GM19395 (cell line): ENCODE data around the gene FKBP1A.

Experiments
- ATAC-seq: cut with Tn5 transposase; IDR thresholded peaks from one replicate; pipeline ENCODE4 v1.9.1; 2021; ENCODE audit warnings: mild to moderate bottlenecking, moderate library complexity; ENCODE audit not compliant: unreplicated experiment

Gene FKBP1A

DNA sequence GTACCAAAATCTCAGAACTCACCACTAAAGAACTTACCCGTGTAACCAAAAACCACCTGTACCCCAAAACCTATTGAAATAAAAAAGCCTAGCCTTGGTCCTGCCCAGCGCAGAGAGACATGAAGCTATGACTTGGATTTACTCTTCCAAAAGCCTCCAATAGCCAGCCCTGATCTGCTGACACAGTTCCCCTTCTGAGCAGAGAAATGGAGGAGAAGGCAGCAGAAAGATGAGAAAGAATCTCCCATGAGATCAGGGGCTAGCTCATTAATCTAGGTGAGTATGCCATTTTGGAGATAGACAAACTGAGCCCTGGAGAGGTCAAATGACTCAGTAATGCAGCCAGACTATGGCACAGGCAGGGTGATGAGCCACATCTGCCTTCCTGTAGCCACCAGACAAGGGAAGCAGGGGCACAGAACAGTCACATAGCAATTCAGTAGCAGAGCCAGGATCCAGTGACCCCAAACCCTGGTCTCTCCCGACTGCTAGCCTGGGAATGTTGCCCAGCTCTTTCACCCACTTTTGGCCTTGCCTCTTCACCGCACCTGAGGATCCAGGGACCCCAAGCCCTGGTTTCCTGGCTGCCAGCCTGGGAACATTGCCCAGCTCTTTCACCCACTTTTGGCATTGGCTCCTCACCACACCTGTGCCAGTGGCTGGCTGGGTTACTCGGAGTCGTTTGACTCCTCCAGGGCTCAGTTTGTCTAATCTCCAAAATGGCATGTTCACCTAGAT, 56.7 kb downstream of the FKBP1A start:
- no peak for ATAC-seq

DNA sequence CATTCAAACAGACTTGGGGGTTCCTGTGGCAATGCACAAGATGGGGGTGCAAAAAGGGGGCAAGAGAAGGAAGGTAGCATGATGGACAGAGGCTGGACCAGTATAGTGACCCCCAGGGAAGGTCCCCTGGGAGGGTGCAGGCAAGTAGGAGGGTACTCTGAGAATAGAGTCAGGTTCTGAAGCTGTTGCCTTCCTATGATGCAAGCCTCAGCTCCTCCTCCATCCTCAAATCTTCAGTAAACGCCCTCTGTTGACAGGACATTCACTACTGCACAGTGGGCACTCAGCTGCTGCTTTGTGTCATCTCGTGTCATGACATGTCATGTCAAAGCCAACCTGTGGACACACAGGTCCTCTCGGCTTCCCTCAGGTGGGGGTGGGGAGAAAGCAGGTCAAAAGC, 58.1 kb downstream of the FKBP1A start:
- ATAC-seq: no peak

DNA sequence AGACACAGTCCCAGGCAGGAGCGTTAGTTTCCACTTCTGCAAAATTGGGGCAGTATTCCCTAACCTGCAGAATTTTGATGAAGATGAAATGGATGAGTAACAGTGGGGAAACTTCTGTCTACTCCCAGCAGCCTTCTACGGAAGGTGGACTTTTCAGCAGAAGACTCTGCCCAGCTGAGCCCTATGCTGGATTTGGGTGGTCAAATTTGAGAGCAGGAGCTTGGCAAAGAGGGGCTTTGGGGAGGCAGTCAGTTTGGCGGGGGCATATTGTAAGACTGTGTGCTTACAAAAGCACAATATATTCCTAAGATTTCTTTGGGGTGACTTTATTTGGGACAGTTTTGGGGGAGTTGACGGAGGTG, 58.5 kb downstream of the FKBP1A start:
- no peak for ATAC-seq

DNA sequence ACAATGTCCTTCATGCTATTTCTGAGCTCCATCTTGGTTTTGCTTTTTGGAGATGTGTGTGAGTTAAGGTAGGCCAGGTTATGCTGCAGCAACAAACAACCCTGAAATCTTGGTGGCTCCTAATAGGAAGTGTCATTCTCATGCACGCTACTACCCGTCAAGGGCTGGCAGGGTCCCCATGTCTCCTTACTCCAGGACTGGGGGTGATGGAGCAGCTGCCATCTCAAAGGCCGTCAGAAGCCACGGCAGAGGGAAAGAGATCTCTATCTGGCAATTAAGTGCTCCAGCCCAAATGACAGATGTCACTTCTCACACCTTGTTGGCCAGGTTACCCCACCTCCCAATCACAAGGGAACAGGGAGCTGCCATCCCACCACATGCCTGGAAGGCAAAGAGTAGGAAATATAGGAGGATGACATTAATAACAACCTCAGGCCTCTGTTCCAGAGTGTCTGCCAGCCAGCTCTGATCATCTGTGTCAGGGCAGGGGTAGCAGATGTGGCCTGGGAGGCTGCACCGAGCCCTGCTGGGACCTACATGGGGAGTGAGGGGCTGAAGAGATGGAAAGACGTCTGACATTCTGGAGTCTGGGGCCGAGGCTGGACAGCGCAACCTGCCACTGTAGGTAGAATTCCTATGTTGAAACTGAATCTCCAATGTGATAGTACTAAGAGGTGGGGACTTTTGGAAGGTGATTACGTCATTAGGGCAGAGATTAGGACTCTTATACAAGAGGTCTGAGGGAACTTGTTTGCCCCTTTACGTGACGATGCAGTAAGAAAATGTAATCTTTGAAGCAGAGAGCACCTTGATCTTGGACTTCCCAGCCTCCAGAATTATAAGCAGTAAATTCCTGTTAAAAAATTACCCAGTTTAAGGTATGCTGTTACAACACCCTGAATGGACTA, 59.1 kb downstream of the FKBP1A start:
- no peak for ATAC-seq

DNA sequence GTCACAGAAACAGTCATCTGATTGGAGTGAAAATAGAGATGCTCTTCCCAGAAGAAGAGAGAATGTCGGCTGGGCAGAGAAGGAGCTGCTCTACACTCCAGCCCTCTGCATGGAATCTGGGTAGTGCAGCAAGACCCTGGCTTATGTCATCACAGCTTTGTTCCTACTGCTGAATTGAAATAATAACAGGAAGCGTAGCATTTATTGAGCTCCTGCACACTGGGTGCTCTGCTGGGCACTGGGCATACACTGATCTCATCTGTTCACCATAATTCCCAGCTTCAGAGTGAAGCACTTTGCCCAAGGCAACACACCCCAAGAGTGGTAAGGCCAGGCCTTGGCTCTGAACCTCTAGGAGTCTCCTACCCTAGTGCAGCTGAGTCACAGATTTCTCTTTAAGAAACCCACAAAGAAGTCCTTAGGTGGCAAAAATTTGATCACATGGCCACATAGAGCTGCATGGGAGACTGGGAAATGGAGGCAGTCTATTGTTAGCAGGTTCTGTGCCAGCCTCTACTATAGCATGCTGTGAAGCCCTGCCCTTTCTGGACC, 60.0 kb downstream of the FKBP1A start:
- no peak for ATAC-seq

DNA sequence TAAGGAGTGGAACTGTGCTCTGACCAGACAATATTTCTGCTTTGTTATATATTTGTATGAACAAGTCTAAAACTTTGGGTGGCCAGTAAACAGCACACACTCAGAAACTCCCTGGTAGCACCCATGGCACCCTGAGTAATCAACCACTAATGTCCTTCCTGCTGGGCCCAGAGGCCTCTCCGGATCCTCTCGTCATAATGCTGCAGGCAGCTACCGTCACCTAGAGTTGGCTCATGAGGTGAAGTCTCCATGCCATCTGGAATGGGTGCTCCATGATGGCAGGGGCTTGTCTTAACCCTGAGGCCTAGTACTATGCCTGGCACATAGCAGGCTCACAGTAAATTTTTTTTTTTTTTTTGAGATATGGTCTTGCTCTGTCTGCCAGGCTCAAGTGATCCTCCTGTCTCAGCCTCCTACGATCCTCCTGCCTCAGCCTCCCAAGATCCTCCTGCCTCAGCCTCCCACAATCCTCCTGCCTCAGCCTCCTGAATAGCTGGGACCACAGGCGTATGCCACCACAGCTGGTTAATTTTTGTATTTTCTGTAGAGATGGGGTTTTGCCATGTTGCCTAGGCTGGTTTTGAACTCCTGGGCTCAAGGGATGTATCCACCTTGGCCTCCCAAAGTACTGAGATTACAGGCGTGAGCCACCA, 60.9 kb downstream of the FKBP1A start:
- no peak for ATAC-seq

DNA sequence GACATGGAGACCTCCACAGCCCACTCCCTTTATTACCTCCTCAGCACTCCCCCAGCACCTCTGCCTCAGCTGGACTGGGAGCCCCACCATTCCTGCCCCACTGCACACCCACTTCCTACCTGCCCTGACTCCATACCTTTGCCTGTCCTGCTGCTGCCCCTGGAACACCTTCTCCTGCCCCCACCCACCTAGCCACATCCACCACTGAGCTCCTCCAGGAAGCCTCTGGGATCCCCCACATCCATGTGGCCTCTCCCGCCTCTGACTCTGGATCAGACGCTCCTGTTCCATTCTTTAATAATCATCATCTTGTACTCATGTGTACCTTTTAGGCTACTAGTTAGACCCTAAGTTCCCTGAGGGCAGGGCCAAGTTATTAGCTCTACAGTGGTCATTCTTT, 61.8 kb downstream of the FKBP1A start:
- no peak for ATAC-seq

DNA sequence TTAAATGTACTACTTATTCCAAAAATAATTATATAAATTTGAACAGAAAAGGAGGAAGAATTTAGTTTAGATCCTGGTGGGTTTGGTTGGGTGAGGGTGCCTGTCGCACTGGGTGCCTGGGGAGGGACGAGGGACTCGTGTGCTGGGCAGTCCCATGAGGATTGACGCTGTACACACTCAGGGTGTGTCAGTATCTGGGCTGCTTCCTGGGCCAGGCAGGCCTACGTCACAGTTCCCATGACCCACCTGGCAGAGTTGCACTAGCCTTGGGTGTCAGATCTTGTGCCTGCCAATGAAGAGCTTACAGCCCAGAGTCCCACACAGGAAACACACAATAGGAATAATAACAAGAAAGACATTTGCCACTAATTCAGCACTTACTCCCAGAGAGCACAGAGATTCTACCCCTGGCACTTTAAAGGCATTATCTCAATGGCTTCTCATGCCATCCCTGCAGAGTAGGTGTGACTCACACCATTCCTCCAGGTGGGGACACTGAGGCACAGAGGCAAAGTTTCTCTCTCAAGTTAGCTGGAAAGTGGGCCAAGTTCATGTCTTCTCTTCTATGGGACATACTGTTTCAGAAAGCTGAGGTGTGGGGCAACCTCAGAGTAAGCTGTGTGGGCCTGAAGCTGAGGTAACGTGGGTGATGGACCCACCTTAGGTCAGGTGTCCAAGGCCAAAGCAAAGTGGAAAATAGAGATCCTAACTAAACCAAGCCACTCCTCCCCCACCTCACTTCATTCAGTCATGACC, 62.6 kb downstream of the FKBP1A start:
- ATAC-seq: no peak

DNA sequence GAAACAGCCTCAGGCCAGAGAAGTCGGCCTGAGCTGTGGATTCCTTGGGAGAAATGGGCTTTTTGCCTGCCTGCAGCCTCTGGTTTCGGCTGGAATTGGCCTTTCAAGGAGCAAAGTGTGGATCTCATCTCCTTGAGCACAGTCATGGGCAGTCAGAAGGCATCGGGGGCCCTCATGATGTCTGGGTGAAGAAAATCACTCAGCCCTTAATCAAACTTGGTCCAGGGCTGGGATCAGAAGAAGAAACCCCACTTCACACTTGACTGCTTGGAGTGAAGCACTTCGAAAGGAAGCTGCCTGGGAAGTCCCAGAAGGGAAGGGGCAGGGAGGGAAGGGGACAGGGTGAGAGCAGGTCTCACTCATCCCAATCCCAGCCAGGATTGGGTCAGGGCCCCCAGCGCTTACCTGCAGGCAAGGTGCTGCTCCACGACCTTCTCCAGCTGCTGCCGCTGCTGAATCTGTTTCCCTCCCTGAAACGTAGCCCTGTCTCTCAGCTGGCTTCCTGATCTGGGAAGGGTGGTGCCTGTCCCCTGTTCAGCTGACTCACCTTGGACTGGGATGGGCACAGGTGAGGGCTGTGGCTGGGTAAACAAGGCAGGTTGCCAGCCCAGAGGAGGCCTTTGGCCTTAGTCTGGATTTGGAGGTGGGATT, 64.0 kb downstream of the FKBP1A start, which contains the start of gene SDCBP2:
SDCBP2 (minus strand) TSS at position 460 of the 651 bp plus-strand sequence. CDS start 8,723 bp downstream, outside the sequence.
- ATAC-seq: no peak

DNA sequence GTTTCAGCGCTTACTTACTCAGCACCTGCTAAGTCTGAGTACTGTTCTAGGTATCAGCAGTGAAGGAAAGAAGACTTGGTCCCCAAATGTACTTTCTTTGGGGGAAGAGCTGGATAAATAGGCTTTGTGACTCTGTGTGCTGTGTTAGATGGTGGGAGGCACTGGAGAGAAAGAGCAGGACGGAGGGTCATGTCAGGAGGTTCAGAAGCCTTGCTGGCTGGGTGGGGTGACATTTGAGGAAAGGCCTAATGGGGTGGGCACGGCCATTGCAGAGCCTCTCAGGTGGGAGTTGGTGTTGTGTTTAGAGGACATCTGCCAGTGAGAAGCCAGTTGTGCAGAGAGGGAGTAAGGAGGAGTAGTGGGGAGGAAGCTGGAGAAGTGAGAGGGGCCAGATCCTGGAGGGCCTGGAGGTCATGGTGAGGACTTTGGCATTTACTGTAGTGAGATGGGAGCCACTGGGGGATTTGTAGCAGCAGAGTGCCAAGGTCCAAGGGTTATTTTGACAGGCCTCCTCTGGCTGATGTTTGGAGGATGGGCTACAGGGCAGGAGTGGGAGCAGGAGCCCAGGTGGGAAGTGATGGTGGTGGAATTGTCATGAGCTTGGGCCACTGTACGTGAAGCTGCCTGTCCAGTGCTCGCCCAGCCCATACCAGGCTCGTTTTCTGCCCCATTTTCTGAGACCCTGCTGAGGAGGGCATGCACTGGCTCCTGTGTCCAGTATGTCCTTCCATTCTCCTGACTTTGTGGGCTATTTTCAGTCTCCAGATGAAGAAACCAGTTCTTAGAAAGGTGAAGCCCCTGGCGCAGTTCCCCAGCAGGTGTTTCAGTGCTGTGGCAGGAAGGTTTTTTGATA, 64.8 kb downstream of the FKBP1A start:
- ATAC-seq: no peak

DNA sequence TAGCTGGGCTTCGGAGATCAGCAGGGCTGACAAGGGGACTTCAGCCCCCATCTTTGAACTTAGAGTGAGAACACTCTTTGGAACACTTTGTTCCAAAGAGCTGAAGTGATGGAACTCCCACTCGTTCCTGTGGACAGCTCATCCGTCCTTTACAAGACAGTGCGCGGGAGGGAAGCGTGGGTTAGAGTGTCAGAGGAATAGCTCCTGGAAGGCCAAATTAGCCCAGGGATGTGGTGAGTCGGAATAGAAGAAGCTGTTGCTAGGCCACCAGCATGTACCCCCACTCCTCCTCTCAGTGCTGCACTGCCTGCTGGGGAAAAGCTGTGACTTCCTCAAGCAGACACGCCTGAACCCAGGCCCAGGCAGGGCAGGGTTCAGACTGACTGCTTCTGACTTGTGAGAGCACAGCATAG, 65.6 kb downstream of the FKBP1A start:
- no peak for ATAC-seq

DNA sequence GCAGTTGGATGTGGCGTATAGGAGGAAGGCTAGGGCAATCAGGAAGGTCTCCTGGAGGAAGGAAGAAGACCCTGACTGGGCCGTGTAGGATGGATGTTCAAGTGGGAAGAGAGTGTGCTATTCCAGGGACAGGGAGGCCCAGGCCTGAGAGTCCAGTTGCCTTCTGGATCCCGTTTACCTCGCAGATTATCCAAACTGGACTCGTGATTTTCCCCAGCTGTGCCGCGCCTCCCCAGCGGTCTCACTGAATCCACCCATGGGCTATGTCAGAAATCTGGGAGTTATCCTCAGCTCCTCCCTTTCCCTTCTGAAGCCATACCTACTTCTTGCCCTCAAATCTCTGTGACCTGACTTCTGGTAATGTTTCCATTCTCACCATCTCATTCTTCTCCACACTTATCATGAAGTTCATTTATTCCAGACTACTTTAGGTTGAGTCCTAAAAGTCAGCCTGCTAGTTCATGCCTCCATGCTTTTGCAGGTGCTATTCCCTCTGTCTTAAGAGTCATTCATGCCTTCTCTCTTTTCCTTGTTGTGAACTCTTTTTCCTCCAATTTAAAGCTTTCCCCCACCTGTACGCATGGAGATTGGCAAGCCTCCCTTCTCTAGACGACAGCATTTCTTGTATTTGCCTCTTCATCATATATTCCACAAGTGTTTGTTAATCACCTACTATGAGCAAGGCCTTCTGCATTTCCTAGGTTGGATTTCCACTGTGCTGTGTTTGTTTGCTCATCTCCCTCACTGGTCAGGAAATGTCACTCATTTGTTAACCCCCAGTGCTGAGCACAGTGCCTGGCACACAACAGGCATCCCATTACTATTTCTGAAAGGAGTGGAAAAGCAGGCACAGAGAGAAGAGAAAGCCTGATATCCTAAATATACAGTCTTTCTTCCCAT, 66.6 kb downstream of the FKBP1A start:
- no peak for ATAC-seq

DNA sequence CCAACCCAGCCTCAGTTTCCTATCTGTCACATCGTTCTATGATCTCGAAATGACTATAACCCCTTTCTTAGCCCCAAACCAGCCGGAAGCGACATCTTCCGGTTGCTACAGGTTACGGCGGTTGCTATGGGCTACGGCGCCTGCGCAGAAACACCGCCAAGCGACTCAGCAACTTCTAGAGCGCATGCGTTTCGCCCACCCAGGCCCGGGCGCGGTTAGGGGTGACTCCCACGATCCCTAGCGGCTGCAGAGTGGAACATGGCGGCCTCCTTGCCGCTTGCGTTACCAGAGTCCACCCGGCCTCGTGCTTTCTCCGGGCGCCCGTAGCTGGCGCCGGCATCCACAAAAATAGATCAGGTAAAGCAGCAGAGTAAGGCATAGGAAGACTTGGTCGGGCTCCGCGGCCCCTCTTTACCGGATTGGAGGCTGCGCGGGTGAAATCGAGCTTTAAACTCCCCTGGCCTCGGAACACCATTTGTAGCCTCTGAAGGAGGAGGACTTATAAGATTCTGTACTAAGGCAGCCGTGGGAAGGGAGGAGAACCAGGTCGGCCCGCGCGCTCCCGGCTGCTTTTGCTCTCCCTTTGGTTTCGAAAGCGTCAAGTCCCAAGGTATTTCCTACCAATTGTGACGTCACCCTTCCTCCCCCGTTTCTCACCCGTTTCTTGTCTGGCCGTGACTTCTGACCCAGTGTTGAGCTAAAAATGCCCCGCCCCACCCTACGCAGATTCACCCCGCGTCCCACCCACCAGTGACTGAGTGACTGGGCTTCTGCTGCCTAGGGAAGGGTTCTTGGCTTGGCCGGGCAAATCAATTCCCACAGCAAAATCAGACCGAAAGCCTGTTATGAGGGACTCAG, 67.5 kb downstream of the FKBP1A start:
- ATAC-seq: peak; percentile 83

DNA sequence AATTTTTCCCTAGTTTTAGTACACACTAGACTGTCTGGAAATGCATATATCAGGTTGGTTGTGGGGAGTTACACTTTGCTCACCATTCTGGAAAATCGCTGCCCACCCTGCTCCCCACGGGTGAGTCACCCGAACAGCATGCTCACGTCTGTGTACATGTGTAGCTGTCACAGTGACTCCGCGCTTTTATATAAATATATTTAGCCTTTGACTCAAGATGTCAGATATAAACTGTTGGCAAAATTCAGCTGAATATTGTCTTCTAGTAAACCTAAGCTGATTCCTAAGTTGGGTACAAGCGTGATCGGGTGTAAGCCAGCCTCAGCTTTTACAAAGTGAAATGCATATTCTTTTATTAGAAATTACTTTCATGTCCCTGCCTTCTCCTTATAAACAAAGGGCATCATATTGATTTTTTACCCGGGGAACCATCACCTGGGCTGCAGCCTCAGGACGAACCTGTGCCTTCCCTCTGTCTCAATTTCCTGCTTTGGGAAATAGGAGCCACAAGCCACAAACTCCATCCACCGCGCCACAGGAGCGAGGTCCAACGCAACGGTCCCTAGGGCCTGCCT, 68.2 kb downstream of the FKBP1A start:
- no peak for ATAC-seq

DNA sequence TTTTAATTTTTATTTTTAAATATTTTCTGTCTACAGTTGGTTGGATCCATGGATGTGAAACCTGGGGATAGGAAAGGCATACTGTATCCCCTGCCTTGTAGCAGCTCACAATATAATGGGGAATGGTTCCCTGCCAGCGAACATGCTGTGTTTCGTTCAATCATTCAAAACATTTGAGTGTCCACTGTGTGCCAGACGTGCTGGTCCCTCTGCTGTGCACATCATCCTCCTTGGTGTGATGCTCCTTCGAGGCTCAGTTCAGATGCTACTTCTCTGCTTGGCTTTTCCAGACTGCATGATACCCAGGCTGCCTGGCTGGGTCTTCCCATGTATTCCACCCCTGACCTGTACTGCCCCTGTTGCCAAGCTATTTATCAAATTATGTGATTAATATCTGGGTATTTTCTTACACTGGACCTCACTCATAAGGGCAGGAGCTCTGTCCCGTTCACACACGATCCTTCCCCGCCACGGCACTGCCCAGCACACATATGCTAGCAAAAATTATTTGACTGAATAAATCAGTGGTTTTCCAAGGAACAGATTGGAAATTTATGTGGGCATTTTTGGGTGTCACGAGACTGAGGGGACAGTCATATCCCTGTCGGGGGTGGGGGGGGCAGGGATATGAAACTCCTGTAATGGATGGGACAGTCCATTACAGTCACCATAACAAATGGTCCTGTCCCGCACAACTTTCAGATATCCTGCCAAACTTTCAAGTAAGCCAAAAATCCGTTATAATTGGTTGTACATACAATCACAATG, 68.8 kb downstream of the FKBP1A start:
- ATAC-seq: no peak

DNA sequence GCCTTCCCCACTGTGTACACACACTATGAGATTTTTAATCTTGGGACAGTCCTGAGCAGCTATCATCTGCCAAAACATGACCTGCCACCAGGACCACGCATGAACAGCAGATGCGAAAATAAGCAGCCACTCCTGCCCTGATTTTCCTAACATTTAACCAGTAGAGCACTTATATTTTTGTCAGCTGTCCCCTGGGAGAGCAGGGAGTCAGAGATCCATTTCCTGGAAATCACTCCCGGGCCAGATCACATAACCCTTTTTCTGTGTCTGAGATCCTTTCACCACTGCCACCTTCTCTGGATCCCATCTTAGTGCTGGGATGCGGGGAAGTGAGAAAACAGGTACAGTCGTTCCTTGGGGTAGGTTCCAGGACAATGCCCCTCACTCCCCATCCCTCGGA, 69.6 kb downstream of the FKBP1A start:
- ATAC-seq: no peak
